ENCODE results near the gene FXYD7. TPM values are rescaled to one million over a fixed set of nuclear protein-coding genes. Genes with fewer than 3 reads are reported as not detected.
A peak's percentile ranks its signal among the peaks of the same experiment; 100 is the strongest.

FXYD7 gene
- total and polyA plus RNA-seq, 2 of the 13 experiments (the other 11 are each of a cell fraction or from before 2014, with no cell fraction given), result 0.55 TPM; not detected in 1

- TF ChIP-seq HINFP (CRISPR knock-in tag; IDR thresholded peaks at IDR 0.05; ENCODE audit: low read depth) (no peak), POLR2G (IDR thresholded peaks at IDR 0.05; ENCODE audit: low read depth, low read length) (no peak), EZH2 (conservative IDR thresholded peaks at IDR 0.05; ENCODE audit: low read depth, low read length) (peak; percentile 73; the same call in 1 of the 2 replicates), ZNF460 (CRISPR knock-in tag; IDR thresholded peaks at IDR 0.05; ENCODE audit: borderline replicate concordance) (no peak), GABPB1 (CRISPR knock-in tag; IDR thresholded peaks at IDR 0.05) (0 out of 2 replicates have a peak, but pooled peaks have one; percentile 15)
Observed at GRCh38 chr19:35153701-35154524, 10.9 kb downstream of the FXYD7 start (continued).

GRCh38 chr19:35154525-35155406 lies 11.7 kb downstream of the FXYD7 start, which contains the start of gene FXYD5:
TSS of gene FXYD5 (plus strand) at chr19:35154735. CDS start at chr19:35155551, 816 bp downstream.
- POLR2A ChIA-PET, result no interaction called here
- no peaks in the 10 kb centered on the region for H3K9me3 ChIP-seq (ENCODE audit: low read length)
- TF ChIP-seq ZNF687 (CRISPR knock-in tag; IDR thresholded peaks at IDR 0.05), result peak; percentile 31
- no peak for TF ChIP-seq ZNF670 (CRISPR knock-in tag; IDR thresholded peaks at IDR 0.05; ENCODE audit: borderline replicate concordance)
- TF ChIP-seq ZNF256 (CRISPR knock-in tag; conservative IDR thresholded peaks at IDR 0.05), result no peak
- no peaks in the 10 kb centered on the region for H3K36me3 ChIP-seq (replicated peaks in 1 of 2; ENCODE audit: control insufficient read depth in 1 of 2, insufficient read depth in 2 of 2, low read length in 2 of 2)
- BruUV-seq (replicated peaks), result no TSS peak
- DNase-seq (ENCODE audit: low spot score) (no peak), FAIRE-seq (no peak), ATAC-seq (peak; percentile 24; the same call in 2 of the 3 replicates)
- 16% methylated on average over 34 of the region's 49 CpGs for WGBS (ENCODE audit: low lambda C conversion rate)
- H2AFZ ChIP-seq (ENCODE audit: low read length), result no peak within 1 kb of the TSS
- intact Hi-C loops (cut with micrococcal nuclease; ENCODE audit: unreplicated experiment) (no loop called here), in situ Hi-C loops (cut with HindIII; ENCODE audit: extremely low pct_ligation_motif_present, low pct_unique_long_range_greater_than_20kb) (no loop called here)
- peak within 1 kb of the TSS; percentile 45 for H3K4me2 ChIP-seq (ENCODE audit: low read depth, low read length)
- H3K79me2 ChIP-seq (ENCODE audit: insufficient read depth, low read length), result no peaks in the 10 kb centered on the region
- H3K27me3 ChIP-seq (ENCODE audit: control insufficient read depth in 1 of 2, insufficient read depth in 2 of 2, low read length in 2 of 2), result peaks cover 22 to 68% of the 10 kb centered on the region in 2 experiments; a peak in 4 of 5 replicates
- CTCF ChIA-PET (ENCODE audit: low intra/inter-chr PET ratio, low total read pairs), result no interaction called here
- H3K9ac ChIP-seq (ENCODE audit: insufficient read depth, low read depth, low read length), result no peak within 1 kb of the TSS
- peak within 1 kb of the TSS in 2 of 3 experiments; percentile 36 to 54; a peak in 3 of 6 replicates for H3K4me3 ChIP-seq (replicated peaks in 1 of 3; ENCODE audit: insufficient read depth in 1 of 3, low read depth in 2 of 3, low read length in 3 of 3)
- H4K20me1 ChIP-seq (ENCODE audit: insufficient read depth, low read length), result 0 out of 2 replicates have a peak, but pooled peaks cover 2% of the 10 kb centered on the region
- peaks cover 16% of the 10 kb centered on the region for H3K4me1 ChIP-seq (ENCODE audit: insufficient read depth, low read length)
- no peak within 1 kb of the TSS for H3K27ac ChIP-seq (ENCODE audit: extremely low read length, insufficient read depth, low read length)

Measured in HepG2 (cell line).